GM19463 (cell line): Measurements from ENCODE around the gene GTF3C5.
"Not testable (repeated sequence)": the region's sequence is repeated elsewhere in the genome, so short reads cannot be mapped to it uniquely, and the experiment has no call there.

Experiments
- ATAC-seq: cut with Tn5 transposase; IDR thresholded peaks from one replicate; pipeline ENCODE4 v1.9.1; 2021; ENCODE audit warnings: mild to moderate bottlenecking, moderate library complexity; ENCODE audit not compliant: unreplicated experiment

The GTF3C5 gene

DNA sequence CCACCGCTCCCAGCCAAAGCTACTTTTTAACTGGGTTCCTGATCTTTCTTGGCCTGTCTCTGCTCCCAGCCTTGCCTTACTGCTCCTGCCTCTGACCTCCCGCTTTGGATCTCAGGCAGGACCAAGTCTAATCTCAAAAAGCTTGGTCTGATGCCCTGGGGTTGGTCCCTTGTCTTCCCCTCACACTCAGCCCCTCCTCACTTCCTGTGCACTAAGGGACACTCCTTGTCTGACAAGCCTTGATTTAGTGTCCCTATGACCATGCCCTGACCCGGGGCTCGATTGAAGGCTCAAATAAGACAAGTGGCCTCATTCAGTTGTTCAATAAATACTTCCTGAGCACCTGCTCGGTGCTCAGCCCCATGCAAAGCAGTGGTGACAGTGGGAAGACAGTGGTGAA lies 3.7 kb upstream of the GTF3C5 start:
- no peak for ATAC-seq

DNA sequence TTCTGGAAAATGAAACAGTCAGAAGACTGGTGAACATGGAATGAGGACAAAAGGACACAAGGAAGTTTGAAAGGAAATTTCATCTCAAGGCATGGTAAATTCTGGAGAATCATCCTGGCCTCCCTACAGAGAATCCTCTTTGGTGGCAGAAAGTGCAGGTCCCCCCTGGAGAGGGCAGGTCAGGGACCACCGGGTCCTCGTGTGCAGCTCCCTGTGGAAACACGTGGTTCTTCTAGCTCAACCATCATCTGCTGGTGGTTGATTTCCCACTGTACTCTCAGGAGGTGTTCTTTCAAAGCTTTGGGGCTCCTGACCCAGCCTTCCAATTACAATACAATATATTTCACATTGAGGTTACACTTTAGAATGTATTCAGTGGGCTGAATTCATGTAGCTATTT lies 2.6 kb upstream of the GTF3C5 start:
- no peak for ATAC-seq

DNA sequence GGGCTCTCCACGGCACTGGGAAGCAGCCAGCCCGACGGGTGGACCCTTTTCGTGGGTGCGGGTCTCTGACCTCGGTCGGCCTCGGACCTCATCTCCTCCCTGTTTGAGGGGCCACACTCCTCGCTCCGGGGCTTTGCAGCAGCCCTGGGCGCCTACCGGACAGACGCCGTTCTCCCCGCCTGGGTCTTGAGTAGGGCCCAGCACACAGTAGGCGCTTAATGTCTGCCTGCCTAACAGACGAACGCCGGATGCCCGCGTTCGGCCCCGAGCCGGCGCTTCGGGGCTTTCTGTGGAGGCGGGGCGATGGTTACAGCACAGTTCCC lies 842 bp upstream of the GTF3C5 start:
- no peak for ATAC-seq

DNA sequence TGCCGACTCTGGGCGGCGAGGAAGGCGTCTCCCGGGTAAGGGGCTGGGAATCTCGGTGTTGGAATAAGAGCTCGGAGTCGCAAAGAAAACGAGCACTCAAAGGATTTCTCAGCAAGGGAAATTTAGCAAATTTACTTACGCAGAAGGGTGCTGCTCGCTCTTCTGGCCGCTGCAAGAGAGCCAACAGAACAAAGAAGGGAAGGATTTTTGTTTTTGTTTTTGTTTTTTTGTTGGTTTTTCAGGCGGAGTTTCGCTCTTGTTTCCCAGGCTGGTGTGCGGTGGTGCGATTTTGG lies 279 bp downstream of the GTF3C5 start:
- ATAC-seq, result no peak

DNA sequence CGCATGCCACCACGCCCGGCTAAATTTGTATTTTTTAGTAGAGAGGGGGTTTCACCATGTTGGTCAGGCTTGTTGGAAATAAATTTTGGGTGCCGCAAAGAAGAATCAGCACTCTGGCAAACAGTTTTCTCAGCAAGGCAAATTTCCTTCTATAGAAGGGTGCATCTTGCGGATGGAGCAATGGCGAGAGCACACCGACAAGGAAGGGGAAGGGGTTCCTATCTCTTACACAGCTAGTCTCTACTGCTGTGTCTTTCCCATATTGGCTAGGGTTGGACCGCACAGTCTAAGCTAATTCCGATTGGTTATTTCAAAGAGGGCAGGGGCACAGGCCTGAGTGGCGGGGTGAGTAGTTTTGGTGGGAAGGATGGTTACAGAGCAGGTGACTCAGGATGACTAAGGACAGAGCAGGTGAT lies 707 bp downstream of the GTF3C5 start:
- no peak for ATAC-seq

DNA sequence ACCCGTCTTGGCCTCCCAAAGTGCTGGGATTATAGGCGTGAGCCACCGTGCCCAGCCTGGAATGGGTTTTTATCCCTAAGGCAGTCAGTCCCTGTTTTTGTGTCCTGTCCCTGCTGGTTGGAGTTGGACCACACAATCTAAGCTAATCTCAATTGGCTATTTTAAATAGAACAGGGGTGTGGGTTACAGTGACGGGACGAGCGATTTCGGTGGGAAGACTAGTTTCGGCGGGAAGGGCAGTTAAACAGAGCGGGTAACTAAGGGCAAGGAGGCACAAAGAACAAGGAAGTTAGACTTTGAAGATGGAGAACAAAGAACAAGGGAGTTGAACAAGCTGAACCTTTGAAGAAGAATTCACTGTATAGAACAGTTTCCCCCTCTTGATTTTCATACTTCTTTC lies 1.4 kb downstream of the GTF3C5 start:
- ATAC-seq, result no peak

DNA sequence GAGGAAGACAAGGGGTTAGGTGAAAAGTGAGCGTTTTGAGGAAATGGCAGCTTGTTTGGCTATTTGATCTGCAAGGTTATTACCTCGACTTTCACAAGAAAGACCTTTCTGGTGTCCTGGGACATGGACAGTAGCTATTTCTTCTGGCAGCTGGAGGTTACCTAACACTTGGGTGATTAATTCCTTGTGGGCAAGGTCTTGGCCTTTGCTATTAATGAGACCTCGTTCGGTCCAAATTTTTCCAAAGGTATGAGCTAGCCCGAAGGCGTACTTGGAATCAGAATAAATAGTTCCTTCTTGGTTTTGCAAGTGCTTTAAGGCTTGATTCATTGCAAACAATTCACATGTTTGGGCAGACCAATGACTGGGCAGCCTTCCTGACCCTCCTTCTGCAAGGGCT lies 4.9 kb downstream of the GTF3C5 start:
- ATAC-seq, result no peak

DNA sequence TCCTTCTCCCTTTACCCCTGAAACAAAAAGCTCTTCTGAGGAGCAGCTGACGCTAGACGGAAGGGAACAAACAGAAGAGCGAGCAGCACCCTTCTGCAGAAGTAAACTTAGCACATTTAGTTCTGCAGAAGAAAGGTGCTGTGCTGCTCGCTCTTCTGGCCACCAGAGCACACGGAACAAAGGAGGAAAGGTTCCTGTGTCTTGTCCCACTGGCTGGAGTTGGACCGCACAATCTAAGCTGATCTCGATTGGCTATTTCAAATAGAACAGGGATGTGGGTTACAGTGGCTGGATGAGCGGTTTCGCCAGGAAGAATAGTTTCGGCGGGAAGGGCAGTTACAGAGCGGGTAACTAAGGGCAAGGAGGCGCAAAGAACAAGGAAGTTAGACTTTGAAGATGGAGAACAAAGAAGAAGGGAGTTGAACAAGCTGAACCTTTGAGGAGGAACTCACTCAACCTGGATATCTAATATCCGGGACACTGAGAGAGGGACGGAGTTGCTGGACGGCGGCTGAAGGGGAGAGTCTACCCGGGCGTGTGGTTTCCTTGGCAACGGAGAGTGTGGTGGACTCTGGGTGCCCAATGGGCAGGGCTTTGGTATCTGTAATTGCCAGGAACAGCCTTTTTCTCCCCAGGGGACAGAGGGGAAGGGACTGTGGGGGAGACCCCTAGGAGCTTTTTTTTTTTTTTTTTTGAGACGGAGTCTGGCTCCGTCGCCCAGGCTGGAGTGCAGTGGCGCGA lies 7.1 kb downstream of the GTF3C5 start:
- ATAC-seq, result no peak

DNA sequence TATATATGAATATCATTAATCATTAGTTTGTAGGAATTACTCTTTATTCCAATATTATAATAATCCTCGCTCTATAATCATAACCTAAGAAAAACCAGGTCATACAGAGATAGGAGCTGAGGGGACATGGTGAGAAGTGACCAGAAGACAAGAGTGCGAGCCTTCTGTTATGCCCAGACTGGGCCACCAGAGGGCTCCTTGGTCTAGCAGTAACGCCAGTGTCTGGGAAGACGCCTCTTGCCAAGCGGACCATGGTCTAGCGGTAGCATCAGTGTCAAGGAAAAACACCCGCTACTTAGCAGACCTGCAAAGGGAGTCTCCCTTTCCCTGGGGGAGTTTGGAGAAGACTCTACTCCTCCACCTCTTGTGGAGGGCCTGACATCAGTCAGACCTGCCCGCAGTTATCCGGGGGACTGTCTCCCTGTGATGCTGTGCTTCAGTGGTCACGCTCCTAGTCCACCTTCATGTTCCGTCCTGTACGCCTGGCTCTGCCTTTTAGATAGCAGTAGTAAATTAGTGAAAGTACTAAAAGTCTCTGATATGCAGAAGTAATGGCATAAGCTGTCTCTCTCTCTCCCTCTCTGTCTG lies 10.2 kb downstream of the GTF3C5 start:
- ATAC-seq, result not testable (repeated sequence)

DNA sequence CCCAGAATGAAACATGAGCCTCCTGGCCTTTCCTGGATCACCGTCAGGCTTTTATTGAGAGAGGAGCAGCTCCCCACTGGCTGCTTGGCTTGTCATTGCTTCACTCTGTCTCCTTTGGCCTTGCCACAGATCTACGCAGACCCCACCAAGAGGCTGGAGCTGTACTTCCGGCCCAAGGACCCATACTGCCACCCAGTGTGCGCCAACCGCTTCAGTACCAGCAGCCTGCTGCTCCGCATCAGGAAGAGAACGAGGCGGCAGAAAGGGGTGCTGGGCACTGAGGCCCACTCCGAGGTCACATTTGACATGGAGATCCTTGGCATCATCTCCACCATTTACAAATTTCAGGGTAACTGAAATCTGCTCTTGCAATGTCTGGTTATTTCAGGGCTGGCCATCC lies 11.2 kb downstream of the GTF3C5 start:
- no peak for ATAC-seq

DNA sequence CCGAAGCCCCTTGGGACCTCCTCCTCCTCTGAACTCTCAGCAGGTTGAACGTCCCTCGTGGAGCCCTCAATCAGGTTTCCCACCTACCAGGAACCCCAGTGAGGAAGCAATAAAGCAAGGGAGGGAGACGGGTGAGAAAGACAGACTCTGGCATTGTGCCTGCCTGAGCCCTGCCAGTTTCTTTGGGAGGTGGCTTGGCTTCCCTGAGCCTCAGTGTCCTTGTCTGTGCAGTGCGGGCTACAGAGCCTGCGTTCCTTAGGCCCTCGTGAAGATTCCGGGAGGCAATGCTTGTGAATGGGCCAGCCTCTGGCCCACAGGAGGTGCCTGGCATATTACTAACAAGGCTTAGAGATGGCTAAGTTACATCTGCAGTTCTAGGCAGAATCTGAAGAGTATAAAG lies 11.9 kb downstream of the GTF3C5 start:
- ATAC-seq, result no peak

DNA sequence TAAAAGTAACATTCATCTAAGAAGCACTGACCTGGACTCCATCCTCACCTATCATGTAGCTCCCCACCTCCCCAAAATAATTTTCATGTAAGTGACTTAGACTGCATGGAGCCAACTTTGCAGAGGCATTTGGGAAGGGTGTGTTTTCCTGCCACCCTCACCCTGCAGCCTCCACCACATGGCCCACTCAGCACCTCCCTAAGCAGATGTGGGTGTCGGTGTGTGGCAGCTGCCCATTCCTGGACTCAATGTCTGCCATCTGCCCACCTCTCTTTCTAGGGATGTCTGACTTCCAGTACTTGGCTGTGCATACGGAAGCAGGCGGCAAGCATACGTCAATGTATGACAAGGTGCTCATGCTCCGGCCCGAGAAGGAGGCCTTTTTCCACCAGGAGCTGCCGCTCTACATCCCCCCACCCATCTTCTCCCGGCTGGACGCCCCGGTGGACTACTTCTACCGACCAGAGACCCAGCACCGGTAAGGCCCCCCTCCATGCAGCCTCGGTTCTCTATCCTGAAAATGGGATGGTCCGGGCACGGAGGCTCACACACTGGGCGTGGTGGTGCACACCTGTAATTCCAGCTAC lies 12.7 kb downstream of the GTF3C5 start:
- no peak for ATAC-seq

DNA sequence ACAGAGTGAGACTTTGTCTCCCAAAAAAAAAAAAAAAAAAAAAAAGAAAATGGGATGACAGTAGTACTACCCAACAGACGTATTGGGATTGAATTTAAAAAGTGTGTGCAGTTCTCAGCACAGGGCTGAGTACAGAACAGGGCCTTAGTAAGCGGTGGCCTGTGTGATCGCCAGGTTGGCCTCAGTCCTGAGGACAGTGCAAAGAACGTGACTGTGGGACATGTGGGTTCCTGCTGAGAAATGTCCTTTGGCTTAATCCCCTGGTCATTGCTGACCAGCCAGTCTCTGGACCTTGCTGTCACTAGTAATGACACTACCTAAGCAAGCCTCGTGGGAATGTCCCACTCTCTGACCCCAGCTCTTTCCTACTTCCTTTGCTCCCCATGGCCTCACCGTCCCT lies 13.3 kb downstream of the GTF3C5 start:
- no peak for ATAC-seq

DNA sequence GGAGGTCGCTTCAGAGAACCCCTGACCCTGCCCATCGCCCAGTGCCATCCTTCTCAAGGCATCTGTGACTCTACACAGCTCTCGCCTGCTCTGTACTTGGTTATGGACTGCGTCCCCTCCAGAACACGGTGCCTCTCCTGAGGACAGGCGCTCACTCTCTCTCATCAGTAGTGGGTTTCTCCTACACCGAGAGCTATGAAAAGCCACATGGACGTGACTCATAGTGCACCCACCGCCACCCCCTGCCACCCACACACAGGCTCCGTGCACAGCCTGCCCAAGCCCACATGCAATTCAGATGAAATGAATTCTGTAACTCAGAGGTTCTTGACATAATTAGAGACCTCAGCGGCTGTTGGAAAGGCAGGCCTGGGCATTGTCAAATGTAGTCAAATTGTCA lies 13.9 kb downstream of the GTF3C5 start:
- no peak for ATAC-seq

DNA sequence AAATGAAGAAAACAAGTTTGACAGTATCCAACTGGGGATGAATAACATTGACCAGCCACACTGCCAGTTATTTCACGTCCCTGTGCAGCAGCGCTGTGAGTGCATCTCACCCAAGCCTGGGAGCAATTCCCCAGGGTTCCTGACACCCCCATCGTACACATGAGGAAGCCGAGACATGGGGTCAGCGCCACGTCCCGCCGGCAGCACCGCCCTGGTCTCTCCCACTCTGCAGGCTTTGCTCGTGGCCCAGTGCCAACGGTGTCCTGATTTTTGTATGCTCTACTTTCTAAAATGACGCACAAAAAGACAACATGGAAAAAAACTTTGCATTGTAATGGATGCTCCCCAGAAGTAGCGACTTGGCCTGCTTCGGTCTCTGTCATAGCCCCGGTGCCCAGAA lies 14.3 kb downstream of the GTF3C5 start:
- ATAC-seq, result no peak

DNA sequence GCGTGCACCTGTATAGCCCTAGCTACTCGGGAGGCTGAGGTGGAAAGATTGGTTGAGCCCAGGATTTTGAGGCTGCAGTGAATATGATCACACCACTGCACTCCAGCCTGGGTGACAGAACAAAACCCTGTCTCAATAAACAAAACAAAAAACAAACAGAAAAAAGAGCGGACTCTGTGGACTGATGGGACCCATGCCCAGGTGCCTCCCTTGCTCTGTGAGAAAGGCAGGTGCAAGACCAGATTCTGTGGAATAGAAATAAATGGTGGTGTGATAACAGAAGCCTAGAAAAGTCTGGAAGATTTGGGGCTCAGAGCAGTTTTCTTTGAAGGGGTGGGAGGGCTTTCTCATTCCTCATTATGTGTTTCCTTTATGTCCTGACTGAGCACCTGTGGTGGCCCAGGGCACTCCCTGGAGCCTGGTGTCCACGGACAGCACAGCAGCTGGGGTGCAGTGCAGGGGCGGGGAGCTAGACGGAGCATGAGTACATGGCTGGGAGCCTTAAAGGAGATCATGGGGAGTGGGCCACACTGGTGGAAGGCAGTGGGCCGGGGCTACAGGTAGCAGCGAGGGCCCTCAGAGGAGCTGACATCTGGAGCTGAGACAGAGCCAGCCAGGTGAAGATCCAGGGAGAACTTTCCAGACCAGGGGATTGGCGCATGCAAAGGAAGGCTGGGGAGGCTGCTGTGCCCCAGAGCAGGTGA lies 15.6 kb downstream of the GTF3C5 start:
- no peak for ATAC-seq

DNA sequence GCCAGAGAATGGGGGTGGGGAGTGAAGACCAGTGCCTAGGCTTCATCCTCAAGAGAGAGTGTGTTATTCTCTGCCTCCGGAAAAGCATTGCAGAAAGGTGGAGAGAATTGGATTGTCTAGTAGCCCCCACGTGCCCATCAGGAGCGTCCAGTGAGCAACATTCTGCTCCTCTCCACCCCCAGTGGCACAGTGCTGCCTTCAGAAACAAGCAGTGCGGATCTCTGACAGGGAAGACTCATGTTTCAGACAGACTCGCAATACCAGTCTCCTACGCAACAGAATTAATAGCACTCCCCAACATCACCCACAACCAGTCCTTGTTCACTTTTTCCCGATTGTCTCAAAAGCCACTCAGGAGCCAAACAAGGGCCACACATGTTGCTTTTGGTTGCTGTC lies 16.1 kb downstream of the GTF3C5 start:
- no peak for ATAC-seq

DNA sequence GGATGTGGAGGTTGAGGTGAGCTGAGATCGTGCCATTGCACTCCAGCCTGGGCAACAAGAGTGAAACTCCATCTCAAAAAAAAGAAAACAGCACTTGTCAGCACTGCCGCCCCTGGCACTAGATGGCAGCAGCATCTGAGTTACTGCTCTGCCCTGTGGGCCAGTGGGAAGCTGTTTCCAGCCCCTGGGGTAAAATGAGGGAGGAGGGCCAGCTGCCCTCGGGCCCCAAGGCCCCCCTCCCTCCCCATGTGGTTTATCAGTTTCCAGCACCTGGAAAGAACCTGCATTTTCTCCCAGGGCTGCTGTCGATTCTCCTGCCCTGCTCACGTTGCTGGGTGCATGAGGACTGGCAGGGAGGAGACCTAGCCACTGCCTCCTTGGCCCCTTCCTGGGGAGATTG lies 17.8 kb downstream of the GTF3C5 start:
- ATAC-seq, result no peak

DNA sequence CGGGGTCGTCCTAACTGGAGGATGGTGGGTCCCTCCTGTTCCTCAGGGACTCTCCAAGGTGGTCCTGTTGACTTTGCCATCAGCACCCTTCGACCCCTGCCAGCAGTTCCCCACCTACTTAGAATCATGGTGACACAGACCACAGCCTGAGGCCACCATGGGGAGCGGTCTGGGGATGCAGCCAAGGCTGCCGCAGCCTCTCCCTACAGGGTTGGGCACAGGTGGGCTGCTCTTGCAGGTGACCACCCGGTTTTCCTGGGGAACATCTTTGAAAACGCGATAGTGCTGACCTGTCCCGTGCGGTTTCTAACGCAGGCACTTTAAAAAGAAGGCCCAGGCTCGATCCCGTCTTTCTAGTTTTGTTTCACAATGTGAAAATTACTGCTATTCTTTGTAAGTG lies 18.2 kb downstream of the GTF3C5 start:
- ATAC-seq, result no peak

DNA sequence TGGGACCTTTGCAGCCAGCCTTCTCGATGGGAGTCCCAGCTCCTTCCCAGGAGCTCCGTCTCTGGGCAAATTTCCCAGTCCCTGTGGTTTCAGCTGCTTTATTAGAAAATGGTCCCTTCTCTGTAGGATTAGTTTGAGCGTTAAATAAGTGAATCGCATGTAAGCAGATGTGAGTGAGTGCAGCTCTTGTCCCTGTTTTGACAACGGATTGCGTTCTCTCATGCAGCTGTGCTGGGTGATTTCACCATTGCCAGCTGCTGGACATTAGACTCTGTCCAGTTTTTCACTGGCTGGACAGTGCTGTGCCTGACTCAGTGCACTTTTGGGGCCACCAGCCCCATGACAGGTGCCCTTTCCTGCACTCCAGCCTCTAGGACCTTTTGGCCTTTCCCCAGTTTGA lies 19.3 kb downstream of the GTF3C5 start:
- no peak for ATAC-seq

DNA sequence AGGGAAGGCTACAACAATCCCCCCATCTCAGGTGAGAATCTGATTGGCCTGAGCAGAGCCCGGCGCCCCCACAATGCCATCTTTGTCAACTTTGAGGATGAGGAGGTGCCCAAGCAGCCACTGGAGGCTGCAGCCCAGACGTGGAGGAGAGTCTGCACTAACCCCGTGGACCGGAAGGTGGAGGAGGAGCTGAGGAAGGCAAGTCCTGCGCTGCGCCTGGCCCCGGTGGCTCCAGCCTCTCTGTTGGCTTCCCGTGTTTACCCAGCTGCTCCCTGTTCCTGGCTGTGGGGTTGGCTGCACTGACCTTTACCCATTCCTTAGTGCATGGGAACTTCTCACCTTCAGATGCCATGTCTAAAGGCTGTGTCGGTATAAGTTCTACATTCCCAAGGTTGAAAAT lies 20.0 kb downstream of the GTF3C5 start:
- ATAC-seq, result no peak

DNA sequence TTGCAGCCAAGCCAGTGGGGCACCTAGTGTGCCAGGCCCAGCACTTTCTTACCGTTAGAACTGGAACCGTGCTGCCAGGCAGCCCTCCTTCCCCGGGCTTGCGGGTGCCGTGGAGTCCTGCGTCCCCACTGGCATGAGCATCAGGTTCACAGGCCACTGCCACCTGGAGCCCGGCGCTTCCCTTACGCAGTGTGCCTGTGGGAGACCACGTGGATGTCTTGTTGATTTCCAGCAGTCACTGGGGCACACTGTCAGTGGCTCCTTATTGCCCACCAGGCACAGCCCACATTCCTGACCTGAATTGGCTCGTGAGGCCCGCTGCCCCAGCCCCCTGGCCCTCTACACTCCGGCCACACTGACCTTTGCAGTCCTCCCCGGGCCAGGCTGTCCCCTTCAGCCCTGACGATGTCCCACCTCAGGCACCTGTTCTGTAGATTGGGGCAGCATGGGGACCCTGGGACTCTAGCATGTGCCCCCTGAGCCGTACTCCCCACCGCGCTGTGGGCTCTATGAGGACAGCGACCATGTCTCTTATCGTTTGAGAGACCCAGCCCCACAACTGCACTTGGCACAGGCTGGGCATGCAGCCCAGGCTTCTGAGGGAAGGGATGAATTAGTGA lies 20.6 kb downstream of the GTF3C5 start:
- ATAC-seq, result no peak
